ENCODE data around the gene EID3.

The EID3 gene

DNA sequence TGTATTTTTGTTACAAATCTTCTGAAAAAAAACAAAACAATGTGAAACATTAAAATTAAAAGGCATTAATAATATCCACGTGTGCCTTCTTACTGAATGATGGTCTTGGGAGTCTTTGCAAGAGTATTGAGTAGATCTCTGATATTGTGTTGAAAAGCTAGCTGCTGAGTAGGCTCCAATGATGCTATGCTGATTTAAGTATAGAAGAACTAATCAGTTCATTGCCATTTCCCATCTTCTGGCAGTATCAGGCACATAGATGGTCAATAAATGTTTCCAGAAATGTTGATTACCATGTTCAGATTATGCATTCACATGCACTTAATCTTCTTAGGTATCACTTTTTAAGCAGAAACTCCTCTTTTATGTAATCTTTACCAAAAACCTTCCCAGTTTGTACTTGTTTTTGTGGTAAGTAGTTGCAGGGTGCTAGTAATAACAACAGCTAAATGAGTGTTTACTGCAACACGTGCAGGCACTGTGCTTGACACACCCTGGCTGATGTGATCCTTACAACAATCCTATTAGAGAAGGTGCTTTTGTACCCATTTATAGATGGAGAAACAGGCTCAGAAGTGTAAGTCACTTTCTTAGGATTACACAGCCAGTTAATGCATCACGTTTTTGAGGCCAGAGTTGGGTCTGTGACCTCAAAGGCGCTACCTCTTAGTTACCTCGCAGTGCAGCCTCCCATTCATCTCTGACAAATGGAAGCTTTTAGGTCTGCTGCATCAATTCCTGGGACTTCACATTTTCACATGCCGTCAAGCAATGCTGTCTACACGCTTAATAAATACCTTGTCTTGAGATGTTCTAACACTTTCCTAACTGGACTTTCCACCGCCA is 46.9 kb downstream of the EID3 start:
- H3K36me3 ChIP-seq (ENCODE audit: control insufficient read depth, insufficient read depth, low read length), result peaks cover 71% of the 10 kb centered on the region
- WGBS, 2 experiments (ENCODE audit: insufficient coverage in 2 of 2), result 88 to 95% methylated on average over 7 of the region's 8 CpGs

DNA sequence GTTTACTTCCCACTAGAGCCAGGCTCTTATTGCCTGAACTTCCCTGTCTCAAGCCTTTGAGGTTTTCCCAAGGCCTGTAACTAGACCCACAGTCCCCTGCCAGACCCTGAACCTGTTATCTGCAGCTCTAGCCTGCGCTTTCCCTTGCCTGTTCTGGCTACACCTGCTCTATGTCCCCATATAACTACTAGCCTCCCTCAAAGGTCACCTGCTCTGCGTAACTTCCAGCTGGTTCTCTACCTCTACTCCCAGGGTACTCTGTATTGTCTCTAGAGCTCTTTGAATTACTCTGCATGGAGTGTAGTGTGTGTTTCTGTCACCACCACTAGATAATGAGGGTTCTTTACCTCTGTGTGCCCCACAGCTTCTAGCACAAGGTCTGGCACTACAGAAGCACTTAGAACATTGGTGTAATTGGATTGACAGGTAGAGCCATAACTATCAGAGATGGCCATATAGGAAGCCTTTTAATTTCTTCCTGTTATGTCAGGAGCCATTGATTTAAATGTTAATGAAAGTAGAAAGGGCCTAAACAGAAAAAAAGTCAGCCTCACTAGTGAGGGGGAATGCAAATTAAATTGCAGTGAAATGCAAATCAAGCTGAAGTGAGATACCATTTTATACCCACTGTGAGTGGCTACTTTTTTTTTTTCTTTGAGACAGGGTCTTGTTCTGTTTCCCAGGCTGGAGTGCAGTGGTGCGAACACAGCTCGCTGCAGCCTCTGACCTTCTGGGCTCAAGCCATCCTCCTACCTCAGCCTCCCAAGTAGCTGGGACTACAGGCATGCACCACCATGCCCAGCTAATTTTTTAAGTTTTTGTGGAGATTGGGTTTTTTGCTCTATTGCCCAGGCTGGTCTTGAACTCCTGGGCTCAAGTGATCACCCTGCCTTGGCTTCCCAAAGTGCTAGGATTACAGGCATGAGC is 47.8 kb downstream of the EID3 start:
- WGBS, 2 experiments (ENCODE audit: insufficient coverage in 2 of 2), result 100% methylated on average over 2 of the region's 4 CpGs; no CpG with 5 or more reads in 1 of the 2 experiments
- peaks cover 65% of the 10 kb centered on the region for H3K36me3 ChIP-seq (ENCODE audit: control insufficient read depth, insufficient read depth, low read length)
- H3K9me3 ChIP-seq (ENCODE audit: control insufficient read depth, low read length), result no peaks in the 10 kb centered on the region
- H3K4me1 ChIP-seq (ENCODE audit: control insufficient read depth, insufficient read depth, low read length, poor library complexity, severe bottlenecking), result no peaks in the 10 kb centered on the region
- no peak overlapping the region for H3K27ac ChIP-seq (ENCODE audit: low read depth, low read length, severe bottlenecking)
- H3K4me3 ChIP-seq (ENCODE audit: extremely low read depth, insufficient read depth, low read length, poor library complexity, severe bottlenecking), result no peak overlapping the region

More for the DNA sequence above, 46.9 kb downstream of the EID3 start:
- H3K4me1 ChIP-seq (ENCODE audit: control insufficient read depth, insufficient read depth, low read length, poor library complexity, severe bottlenecking), result no peaks in the 10 kb centered on the region
- no peak overlapping the region for H3K27ac ChIP-seq (ENCODE audit: low read depth, low read length, severe bottlenecking)
- no peaks in the 10 kb centered on the region for H3K9me3 ChIP-seq (ENCODE audit: control insufficient read depth, low read length)
- H3K4me3 ChIP-seq (ENCODE audit: extremely low read depth, insufficient read depth, low read length, poor library complexity, severe bottlenecking), result no peak overlapping the region

DNA sequence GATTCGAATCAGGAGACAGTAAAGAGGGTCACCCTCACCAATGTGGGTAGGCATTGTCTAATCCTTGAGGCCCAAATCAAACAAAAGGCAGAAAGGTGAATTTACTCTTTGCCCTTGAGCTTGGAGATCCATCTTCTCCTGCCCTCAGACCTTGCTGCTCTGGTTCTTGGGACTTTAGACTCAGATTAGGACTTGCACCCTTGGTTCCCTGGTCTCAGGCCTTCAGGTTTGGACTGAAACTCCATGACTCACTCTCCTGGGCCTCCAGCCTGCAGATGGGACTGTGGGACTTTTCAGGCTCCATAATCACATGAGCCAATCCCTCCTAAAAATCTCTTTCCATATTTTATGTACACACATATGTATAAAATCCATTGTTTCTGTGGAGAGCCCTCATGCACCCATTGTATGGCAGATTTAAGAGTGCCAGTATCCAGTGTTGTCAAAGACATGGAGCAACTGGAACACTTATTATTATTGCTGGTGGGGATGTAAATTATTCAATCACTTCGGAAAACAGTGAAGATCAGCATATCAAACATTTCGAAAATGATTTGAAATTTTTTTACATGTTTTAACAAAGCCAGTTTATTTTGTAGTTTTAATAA is 48.7 kb downstream of the EID3 start:
- Histone ChIP-seq H3K36me3 (ENCODE audit: control insufficient read depth, insufficient read depth, low read length) (peaks cover 58% of the 10 kb centered on the region), H3K4me1 (ENCODE audit: control insufficient read depth, insufficient read depth, low read length, poor library complexity, severe bottlenecking) (no peaks in the 10 kb centered on the region), H3K27ac (ENCODE audit: low read depth, low read length, severe bottlenecking) (no peak overlapping the region), H3K9me3 (ENCODE audit: control insufficient read depth, low read length) (no peaks in the 10 kb centered on the region), H3K4me3 (ENCODE audit: extremely low read depth, insufficient read depth, low read length, poor library complexity, severe bottlenecking) (no peak overlapping the region)
- WGBS, 2 experiments (ENCODE audit: insufficient coverage in 2 of 2), result 77 to 100% methylated on average over 1 of the region's 3 CpGs

DNA sequence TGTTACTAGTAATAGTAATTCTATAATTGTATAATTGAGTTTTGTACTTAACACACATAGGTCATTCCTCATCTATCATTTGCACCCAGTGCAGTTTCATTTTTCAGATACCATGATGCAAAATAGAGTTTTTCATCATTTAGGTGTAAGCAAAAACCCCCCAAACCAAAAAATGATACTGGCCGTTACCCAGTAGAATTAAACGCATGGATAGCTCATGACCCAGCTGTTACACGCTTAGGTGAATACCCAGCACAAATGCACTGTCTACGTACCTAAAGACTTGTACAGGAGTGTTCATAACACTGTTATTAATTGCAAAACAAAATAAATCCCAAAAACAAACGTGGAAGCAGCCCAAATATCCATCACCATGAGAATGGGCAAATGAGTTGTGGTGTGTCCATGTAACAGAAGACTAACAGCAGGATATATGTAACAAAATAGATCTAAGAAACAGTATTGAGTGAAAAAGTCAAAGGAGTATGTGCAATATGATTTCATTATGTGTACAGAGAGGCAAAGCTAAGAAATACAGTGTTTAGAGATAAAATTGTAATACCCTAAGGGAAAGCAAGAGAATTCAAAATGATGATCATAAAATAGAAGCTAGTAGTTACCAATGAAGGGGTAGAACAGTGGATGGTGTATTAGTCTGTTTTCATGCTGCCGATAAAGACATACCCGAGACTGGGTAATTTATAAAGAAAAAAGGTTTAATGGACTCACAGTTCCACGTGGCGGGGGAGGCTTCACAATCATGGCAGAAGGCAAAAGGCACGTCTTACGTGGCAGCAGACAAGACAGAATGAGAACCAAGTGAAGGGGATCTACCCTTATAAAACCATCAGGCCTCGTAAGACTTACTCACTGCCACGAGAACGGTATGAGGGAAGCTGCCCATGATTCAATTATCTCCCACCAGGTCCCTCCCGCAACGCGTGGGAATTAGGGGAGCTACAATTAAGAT is 49.8 kb downstream of the EID3 start:
- 97 to 98% methylated on average over 6 to 9 of the region's 17 CpGs for WGBS, 2 experiments (ENCODE audit: insufficient coverage in 2 of 2)
- Histone ChIP-seq H3K27ac (ENCODE audit: low read depth, low read length, severe bottlenecking) (no peak overlapping the region), H3K9me3 (ENCODE audit: control insufficient read depth, low read length) (no peaks in the 10 kb centered on the region), H3K4me1 (ENCODE audit: control insufficient read depth, insufficient read depth, low read length, poor library complexity, severe bottlenecking) (no peaks in the 10 kb centered on the region), H3K4me3 (ENCODE audit: extremely low read depth, insufficient read depth, low read length, poor library complexity, severe bottlenecking) (no peak overlapping the region), H3K36me3 (ENCODE audit: control insufficient read depth, insufficient read depth, low read length) (peaks cover 48% of the 10 kb centered on the region)

DNA sequence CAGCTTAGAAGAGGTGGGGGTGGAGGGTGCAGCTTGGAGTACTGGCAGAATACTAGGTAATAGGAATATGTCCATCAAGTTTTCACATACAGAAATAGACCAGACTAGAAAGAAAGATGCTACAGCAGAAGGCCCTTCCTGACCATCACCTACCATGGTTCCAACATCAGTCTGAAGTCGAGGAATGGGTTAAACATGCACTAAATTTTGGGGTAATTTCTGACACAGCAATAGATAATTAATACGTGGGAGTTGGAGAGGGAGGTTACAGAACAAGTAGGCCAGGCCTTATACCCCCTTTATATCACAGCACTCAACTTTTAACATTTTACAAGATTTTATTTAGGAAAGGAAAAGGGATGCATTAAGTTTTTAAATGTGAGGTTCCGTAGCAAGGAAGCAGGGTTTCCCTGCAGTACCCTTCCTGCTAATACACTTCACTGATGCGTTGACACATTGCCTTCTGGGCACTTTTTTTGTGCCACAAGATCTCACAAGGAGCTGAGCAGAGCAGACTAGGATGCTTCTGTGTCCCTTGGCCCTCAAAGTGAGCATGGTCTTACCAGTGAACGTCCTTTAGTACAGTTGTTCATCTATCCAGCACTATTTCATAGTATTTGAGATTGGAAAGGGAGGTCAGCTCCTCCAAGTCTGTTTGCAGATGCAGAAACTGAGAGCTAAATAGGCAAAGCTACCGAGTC is 50.8 kb downstream of the EID3 start:
- Histone ChIP-seq H3K9me3 (ENCODE audit: control insufficient read depth, low read length) (no peaks in the 10 kb centered on the region), H3K4me1 (ENCODE audit: control insufficient read depth, insufficient read depth, low read length, poor library complexity, severe bottlenecking) (no peaks in the 10 kb centered on the region), H3K4me3 (ENCODE audit: extremely low read depth, insufficient read depth, low read length, poor library complexity, severe bottlenecking) (no peak overlapping the region), H3K36me3 (ENCODE audit: control insufficient read depth, insufficient read depth, low read length) (peaks cover 40% of the 10 kb centered on the region), H3K27ac (ENCODE audit: low read depth, low read length, severe bottlenecking) (no peak overlapping the region)
- WGBS, 2 experiments (ENCODE audit: insufficient coverage in 2 of 2), result 93 to 94% methylated on average over 3 of the region's 6 CpGs
